Body of pancreas (tissue), 4 donors: ENCODE measurements around the gene SLC1A5.

ENCODE experiments used
- CTCF ChIP-seq, 7 experiments: fragments of 450-650 bp in 4 of 7; fragments of 200-600 bp in 3 of 7; sonication (generic) in 3 of 7; IDR thresholded peaks; one replicate each; pipeline ENCODE4 v1.5.1; 2016 to 2019; ENCODE audit warnings: antibody characterized with exemption in 7 of 7
- POLR2A ChIP-seq, 3 donors: fragments of 450-650 bp; IDR thresholded peaks; one replicate each; pipeline ENCODE4 v1.6.1; 2016; ENCODE audit warnings: antibody characterized with exemption in 3 of 3, mild to moderate bottlenecking in 2 of 3

- TF ChIP-seq POLR2A (IDR thresholded peaks at IDR 0.05) (no peak), CTCF (IDR thresholded peaks at IDR 0.05) (no peak)
Observed at GRCh38 chr19:46806656-46807055, 18.3 kb upstream of the SLC1A5 start.
